GM12878 (cell line): ENCODE data around the gene MYH10. TPM values are rescaled to one million over a fixed set of nuclear protein-coding genes. Genes with fewer than 3 reads are reported as not detected.

Source experiments
- BMI1 ChIP-seq: fragments of 450-650 bp; IDR thresholded peaks from 2 replicates; pipeline ENCODE4 v1.6.1; 2016; ENCODE audit warnings: mild to moderate bottlenecking, moderate library complexity, borderline replicate concordance
- CEBPB ChIP-seq, 2 experiments: fragments of 150-350 bp in 1 of 2; IDR thresholded peaks; 2 replicates each; pipeline ENCODE4 v1.6.1; 2012 to 2014; ENCODE audit warnings: low read depth in 2 of 2, low read length in 2 of 2, borderline replicate concordance in 1 of 2, inconsistent platforms in 1 of 2
- CHD2 ChIP-seq: IDR thresholded peaks from 2 replicates; pipeline ENCODE4 v1.6.1; 2011; ENCODE audit warnings: low read depth, low read length, improper control_type of control experiment, borderline replicate concordance
- MTA3 ChIP-seq: IDR thresholded peaks from 2 replicates; pipeline ENCODE4 v1.6.1; 2012; ENCODE audit warnings: low read length, inconsistent platforms, borderline replicate concordance
- MYC ChIP-seq: IDR thresholded peaks from 2 replicates; pipeline ENCODE4 v1.6.1; 2011; ENCODE audit warnings: mild to moderate bottlenecking, low read length, moderate library complexity, inconsistent platforms; ENCODE audit not compliant: insufficient read depth, insufficient replicate concordance, insufficient read length, severe bottlenecking
- NBN ChIP-seq: fragments of 450-650 bp; IDR thresholded peaks from 2 replicates; pipeline ENCODE4 v1.6.1; 2016
- NR2F1 ChIP-seq: fragments of 450-650 bp; conservative IDR thresholded peaks from 2 replicates; pipeline ENCODE4 v1.6.1; 2017; ENCODE audit warnings: mild to moderate bottlenecking
- NRF1 ChIP-seq: conservative IDR thresholded peaks from 2 replicates; pipeline ENCODE4 v1.6.1; 2011; ENCODE audit warnings: mild to moderate bottlenecking, low read depth, low read length, improper control_type of control experiment
- PAX5 ChIP-seq: IDR thresholded peaks from 2 replicates; pipeline ENCODE4 v1.6.1; 2011; ENCODE audit warnings: low read depth, low read length, borderline replicate concordance
- RB1 ChIP-seq: fragments of 450-650 bp; formaldehyde crosslinking; IDR thresholded peaks from 2 replicates; pipeline ENCODE4 v1.6.1; 2017; ENCODE audit warnings: mild to moderate bottlenecking, borderline replicate concordance
- TBL1XR1 ChIP-seq: IDR thresholded peaks from 2 replicates; pipeline ENCODE4 v1.6.1; 2012; ENCODE audit warnings: low read depth, low read length, improper control_type of control experiment
- polyA plus RNA-seq, 11 experiments: library from polyadenylated mRNA; depleted of rRNA in 4 of 11; unstranded in 6 of 11; stranded (reverse) in 5 of 11; fragments of >200 nt; fragmentation: Nextera tagmentation in 4 of 11; fragmentation: Illumina TruSeq in 1 of 11; extraction: Ambion mirVana in 4 of 11; extraction: Trizol in 1 of 11; gene quantifications; 1 replicate in 1 of 11; 2 replicates in 10 of 11; pipeline versions ENCODE4 v1.2.1 to v1.2.3, GENCODE V29; 2011 to 2016; ENCODE audit warnings: inconsistent platforms in 2 of 11, missing spikeins in 2 of 11, low read depth in 1 of 11
- total RNA-seq, 4 experiments: library from RNA; depleted of rRNA in 3 of 4; stranded (reverse); fragments of >200 nt in 3 of 4; fragmentation: Illumina TruSeq in 1 of 4; extraction: Trizol in 1 of 4; gene quantifications; 2 replicates each; pipeline versions ENCODE4 v1.2.1 to v1.2.3, GENCODE V29; 2013 to 2021
- TF ChIP-seq, protein P1 (sequence below): fragments of 450-650 bp; conservative IDR thresholded peaks from 2 replicates; pipeline ENCODE4 v1.6.1; 2017; ENCODE audit warnings: mild to moderate bottlenecking, moderate library complexity
- TF ChIP-seq, protein P2 (sequence below): fragments of 450-650 bp; IDR thresholded peaks from 2 replicates; pipeline ENCODE4 v1.6.1; 2018; ENCODE audit warnings: borderline replicate concordance, mild to moderate bottlenecking; ENCODE audit not compliant: partially characterized antibody
- TF ChIP-seq, protein P3 (sequence below): fragments of 450-650 bp; IDR thresholded peaks from 2 replicates; pipeline ENCODE4 v1.6.1; 2017; ENCODE audit warnings: mild to moderate bottlenecking, moderate library complexity
- TF ChIP-seq, protein P4 (sequence below): fragments of 450-650 bp; IDR thresholded peaks from 2 replicates; pipeline ENCODE4 v1.6.1; 2016; ENCODE audit warnings: mild to moderate bottlenecking, moderate library complexity, borderline replicate concordance

MYH10 gene
- total and polyA plus RNA-seq, 10 of the 15 experiments (the other 5 are each of a cell fraction or from before 2014, with no cell fraction given): 0.33 to 7.1 (median 1.0) TPM

DNA sequence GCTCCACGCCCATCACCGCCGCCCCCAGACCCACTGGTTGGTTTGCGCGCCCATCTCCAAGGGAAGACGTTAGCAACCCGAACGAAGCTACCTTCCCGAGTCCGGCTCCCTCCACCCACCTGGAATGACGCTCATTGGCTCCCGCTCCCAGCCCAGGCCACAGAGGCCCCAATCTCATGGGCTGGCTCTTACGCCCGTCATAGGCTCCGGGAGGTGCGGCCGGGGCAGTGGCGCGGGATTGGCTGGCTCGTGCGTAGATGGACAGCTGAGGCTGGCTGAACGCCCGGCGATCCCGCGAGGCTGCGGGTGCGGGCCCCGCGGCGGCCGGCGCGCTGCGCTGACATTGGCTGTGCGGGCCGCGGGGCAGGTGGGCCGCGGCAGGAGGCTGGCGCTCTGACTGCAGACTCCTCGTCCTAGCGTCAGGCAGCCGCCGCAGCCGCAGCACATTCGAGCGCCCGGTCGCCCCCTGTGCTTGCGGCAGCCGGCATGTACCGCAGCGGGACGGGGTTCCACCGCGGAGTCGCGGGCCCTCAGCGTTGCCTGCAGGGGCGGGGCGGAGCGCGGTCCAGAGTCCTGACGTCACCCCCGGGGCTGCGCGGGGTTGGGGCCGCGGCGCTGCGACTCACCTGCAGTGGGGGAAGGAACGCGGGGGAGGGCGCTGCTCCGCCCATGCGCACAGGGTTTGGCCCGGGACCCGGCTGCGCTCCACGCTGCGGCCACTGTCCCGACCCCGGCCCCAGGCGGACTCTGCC lies 453 bp upstream of the MYH10 start (continued):
- TF ChIP-seq CHD2 (peak; percentile 89), PAX5 (no peak), MYC (no peak), NBN (no peak), NRF1 (no peak), BMI1 (no peak), CEBPB (IDR thresholded peaks at IDR 0.05; ENCODE audit: borderline replicate concordance in 1 of 2, low read depth in 2 of 2, low read length in 2 of 2) (no peak), RB1 (no peak), MTA3 (no peak), NR2F1 (no peak), TBL1XR1 (no peak)
- TF ChIP-seq, protein P1, sequence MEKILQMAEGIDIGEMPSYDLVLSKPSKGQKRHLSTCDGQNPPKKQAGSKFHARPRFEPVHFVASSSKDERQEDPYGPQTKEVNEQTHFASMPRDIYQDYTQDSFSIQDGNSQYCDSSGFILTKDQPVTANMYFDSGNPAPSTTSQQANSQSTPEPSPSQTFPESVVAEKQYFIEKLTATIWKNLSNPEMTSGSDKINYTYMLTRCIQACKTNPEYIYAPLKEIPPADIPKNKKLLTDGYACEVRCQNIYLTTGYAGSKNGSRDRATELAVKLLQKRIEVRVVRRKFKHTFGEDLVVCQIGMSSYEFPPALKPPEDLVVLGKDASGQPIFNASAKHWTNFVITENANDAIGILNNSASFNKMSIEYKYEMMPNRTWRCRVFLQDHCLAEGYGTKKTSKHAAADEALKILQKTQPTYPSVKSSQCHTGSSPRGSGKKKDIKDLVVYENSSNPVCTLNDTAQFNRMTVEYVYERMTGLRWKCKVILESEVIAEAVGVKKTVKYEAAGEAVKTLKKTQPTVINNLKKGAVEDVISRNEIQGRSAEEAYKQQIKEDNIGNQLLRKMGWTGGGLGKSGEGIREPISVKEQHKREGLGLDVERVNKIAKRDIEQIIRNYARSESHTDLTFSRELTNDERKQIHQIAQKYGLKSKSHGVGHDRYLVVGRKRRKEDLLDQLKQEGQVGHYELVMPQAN: 0 out of 2 replicates have a peak, but pooled peaks have one; percentile 47
- TF ChIP-seq, protein P2, sequence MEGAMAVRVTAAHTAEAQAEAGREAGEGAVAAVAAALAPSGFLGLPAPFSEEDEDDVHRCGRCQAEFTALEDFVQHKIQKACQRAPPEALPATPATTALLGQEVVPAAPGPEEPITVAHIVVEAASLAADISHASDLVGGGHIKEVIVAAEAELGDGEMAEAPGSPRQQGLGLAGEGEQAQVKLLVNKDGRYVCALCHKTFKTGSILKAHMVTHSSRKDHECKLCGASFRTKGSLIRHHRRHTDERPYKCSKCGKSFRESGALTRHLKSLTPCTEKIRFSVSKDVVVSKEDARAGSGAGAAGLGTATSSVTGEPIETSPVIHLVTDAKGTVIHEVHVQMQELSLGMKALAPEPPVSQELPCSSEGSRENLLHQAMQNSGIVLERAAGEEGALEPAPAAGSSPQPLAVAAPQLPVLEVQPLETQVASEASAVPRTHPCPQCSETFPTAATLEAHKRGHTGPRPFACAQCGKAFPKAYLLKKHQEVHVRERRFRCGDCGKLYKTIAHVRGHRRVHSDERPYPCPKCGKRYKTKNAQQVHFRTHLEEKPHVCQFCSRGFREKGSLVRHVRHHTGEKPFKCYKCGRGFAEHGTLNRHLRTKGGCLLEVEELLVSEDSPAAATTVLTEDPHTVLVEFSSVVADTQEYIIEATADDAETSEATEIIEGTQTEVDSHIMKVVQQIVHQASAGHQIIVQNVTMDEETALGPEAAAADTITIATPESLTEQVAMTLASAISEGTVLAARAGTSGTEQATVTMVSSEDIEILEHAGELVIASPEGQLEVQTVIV: no peak
- TF ChIP-seq, protein P3, sequence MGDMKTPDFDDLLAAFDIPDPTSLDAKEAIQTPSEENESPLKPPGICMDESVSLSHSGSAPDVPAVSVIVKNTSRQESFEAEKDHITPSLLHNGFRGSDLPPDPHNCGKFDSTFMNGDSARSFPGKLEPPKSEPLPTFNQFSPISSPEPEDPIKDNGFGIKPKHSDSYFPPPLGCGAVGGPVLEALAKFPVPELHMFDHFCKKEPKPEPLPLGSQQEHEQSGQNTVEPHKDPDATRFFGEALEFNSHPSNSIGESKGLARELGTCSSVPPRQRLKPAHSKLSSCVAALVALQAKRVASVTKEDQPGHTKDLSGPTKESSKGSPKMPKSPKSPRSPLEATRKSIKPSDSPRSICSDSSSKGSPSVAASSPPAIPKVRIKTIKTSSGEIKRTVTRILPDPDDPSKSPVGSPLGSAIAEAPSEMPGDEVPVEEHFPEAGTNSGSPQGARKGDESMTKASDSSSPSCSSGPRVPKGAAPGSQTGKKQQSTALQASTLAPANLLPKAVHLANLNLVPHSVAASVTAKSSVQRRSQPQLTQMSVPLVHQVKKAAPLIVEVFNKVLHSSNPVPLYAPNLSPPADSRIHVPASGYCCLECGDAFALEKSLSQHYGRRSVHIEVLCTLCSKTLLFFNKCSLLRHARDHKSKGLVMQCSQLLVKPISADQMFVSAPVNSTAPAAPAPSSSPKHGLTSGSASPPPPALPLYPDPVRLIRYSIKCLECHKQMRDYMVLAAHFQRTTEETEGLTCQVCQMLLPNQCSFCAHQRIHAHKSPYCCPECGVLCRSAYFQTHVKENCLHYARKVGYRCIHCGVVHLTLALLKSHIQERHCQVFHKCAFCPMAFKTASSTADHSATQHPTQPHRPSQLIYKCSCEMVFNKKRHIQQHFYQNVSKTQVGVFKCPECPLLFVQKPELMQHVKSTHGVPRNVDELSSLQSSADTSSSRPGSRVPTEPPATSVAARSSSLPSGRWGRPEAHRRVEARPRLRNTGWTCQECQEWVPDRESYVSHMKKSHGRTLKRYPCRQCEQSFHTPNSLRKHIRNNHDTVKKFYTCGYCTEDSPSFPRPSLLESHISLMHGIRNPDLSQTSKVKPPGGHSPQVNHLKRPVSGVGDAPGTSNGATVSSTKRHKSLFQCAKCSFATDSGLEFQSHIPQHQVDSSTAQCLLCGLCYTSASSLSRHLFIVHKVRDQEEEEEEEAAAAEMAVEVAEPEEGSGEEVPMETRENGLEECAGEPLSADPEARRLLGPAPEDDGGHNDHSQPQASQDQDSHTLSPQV: no peak
- TF ChIP-seq, protein P4, sequence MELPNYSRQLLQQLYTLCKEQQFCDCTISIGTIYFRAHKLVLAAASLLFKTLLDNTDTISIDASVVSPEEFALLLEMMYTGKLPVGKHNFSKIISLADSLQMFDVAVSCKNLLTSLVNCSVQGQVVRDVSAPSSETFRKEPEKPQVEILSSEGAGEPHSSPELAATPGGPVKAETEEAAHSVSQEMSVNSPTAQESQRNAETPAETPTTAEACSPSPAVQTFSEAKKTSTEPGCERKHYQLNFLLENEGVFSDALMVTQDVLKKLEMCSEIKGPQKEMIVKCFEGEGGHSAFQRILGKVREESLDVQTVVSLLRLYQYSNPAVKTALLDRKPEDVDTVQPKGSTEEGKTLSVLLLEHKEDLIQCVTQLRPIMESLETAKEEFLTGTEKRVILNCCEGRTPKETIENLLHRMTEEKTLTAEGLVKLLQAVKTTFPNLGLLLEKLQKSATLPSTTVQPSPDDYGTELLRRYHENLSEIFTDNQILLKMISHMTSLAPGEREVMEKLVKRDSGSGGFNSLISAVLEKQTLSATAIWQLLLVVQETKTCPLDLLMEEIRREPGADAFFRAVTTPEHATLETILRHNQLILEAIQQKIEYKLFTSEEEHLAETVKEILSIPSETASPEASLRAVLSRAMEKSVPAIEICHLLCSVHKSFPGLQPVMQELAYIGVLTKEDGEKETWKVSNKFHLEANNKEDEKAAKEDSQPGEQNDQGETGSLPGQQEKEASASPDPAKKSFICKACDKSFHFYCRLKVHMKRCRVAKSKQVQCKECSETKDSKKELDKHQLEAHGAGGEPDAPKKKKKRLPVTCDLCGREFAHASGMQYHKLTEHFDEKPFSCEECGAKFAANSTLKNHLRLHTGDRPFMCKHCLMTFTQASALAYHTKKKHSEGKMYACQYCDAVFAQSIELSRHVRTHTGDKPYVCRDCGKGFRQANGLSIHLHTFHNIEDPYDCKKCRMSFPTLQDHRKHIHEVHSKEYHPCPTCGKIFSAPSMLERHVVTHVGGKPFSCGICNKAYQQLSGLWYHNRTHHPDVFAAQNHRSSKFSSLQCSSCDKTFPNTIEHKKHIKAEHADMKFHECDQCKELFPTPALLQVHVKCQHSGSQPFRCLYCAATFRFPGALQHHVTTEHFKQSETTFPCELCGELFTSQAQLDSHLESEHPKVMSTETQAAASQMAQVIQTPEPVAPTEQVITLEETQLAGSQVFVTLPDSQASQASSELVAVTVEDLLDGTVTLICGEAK: no peak
